ENCODE data around the gene OR6C68. TPM values are rescaled to one million over a fixed set of nuclear protein-coding genes. Genes with fewer than 3 reads are reported as not detected.
"Not testable (repeated sequence)": the region's sequence is repeated elsewhere in the genome, so short reads cannot be mapped to it uniquely, and the experiment has no call there.

OR6C68 gene
- total and polyA plus RNA-seq, 4 donors = not detected

- no peak for ATAC-seq (ENCODE audit: insufficient read depth, low FRiP score)
- H3K27ac ChIP-seq (ENCODE audit: low read depth in 1 of 2, low read length in 1 of 2) = no peak overlapping the region
- H3K36me3 ChIP-seq (ENCODE audit: control insufficient read depth in 4 of 4, insufficient read depth in 4 of 4, low read length in 4 of 4) = no peaks in the 10 kb centered on the region
- no peaks in the 10 kb centered on the region for H3K27me3 ChIP-seq (ENCODE audit: control insufficient read depth in 3 of 3, insufficient read depth in 3 of 3, low read length in 2 of 3)
- no peak for DNase-seq
- no peaks in the 10 kb centered on the region for H3K9me3 ChIP-seq (ENCODE audit: control insufficient read depth in 4 of 4, insufficient read depth in 3 of 4, low read length in 3 of 4)
- TF ChIP-seq CTCF (IDR thresholded peaks at IDR 0.05; ENCODE audit: control extremely low read depth, extremely low read depth) = no peak
- H3K4me1 ChIP-seq (ENCODE audit: control insufficient read depth in 5 of 5, insufficient read depth in 5 of 5, low read length in 5 of 5) = no peaks in the 10 kb centered on the region
- H3K4me3 ChIP-seq = no peak overlapping the region
- H3K9ac ChIP-seq (ENCODE audit: insufficient read depth in 1 of 2, low read length in 2 of 2) = no peak overlapping the region
Measured at GRCh38 chr12:55448825-55449224, 43.4 kb upstream of the OR6C68 start.

- H3K27me3 ChIP-seq (ENCODE audit: control insufficient read depth in 3 of 3, insufficient read depth in 3 of 3, low read length in 2 of 3); DNase-seq; H3K36me3 ChIP-seq (ENCODE audit: control insufficient read depth in 4 of 4, insufficient read depth in 4 of 4, low read length in 4 of 4); H3K27ac ChIP-seq (ENCODE audit: low read depth in 1 of 2, low read length in 1 of 2); H3K4me3 ChIP-seq; H3K4me1 ChIP-seq (ENCODE audit: control insufficient read depth in 5 of 5, insufficient read depth in 5 of 5, low read length in 5 of 5); ATAC-seq (ENCODE audit: insufficient read depth, low FRiP score); H3K9me3 ChIP-seq (ENCODE audit: control insufficient read depth in 4 of 4, insufficient read depth in 3 of 4, low read length in 3 of 4); H3K9ac ChIP-seq (ENCODE audit: insufficient read depth in 1 of 2, low read length in 2 of 2): not testable (repeated sequence)
- 95 to 96% methylated on average over 1 of the region's 1 CpG for WGBS, 2 donors
Measured at GRCh38 chr12:55464926-55465325, 27.3 kb upstream of the OR6C68 start.

- H3K9me3 ChIP-seq (ENCODE audit: control insufficient read depth in 4 of 4, insufficient read depth in 3 of 4, low read length in 3 of 4) = no peaks in the 10 kb centered on the region
- no peak overlapping the region for H3K4me3 ChIP-seq
- no peak overlapping the region for H3K27ac ChIP-seq (ENCODE audit: low read depth in 1 of 2, low read length in 1 of 2)
- H3K27me3 ChIP-seq (ENCODE audit: control insufficient read depth in 3 of 3, insufficient read depth in 3 of 3, low read length in 2 of 3) = no peaks in the 10 kb centered on the region
- no peaks in the 10 kb centered on the region for H3K36me3 ChIP-seq (ENCODE audit: control insufficient read depth in 4 of 4, insufficient read depth in 4 of 4, low read length in 4 of 4)
- H3K4me1 ChIP-seq (ENCODE audit: control insufficient read depth in 5 of 5, insufficient read depth in 5 of 5, low read length in 5 of 5) = no peaks in the 10 kb centered on the region
- DNase-seq (no peak), ATAC-seq (ENCODE audit: insufficient read depth, low FRiP score) (no peak)
- no peak for TF ChIP-seq CTCF (IDR thresholded peaks at IDR 0.05; ENCODE audit: control extremely low read depth, extremely low read depth)
- WGBS, 2 donors = 33 to 48% methylated on average over 2 of the region's 2 CpGs
- no peak overlapping the region for H3K9ac ChIP-seq (ENCODE audit: insufficient read depth in 1 of 2, low read length in 2 of 2)
Measured at GRCh38 chr12:55467836-55468235, 24.3 kb upstream of the OR6C68 start.

GRCh38 chr12:55469291-55469690 lies 22.9 kb upstream of the OR6C68 start:
- Histone ChIP-seq H3K27me3 (ENCODE audit: control insufficient read depth in 3 of 3, insufficient read depth in 3 of 3, low read length in 2 of 3) (no peaks in the 10 kb centered on the region), H3K9ac (ENCODE audit: insufficient read depth in 1 of 2, low read length in 2 of 2) (no peak overlapping the region), H3K9me3 (ENCODE audit: control insufficient read depth in 4 of 4, insufficient read depth in 3 of 4, low read length in 3 of 4) (no peaks in the 10 kb centered on the region), H3K4me1 (ENCODE audit: control insufficient read depth in 5 of 5, insufficient read depth in 5 of 5, low read length in 5 of 5) (no peaks in the 10 kb centered on the region), H3K4me3 (no peak overlapping the region), H3K36me3 (ENCODE audit: control insufficient read depth in 4 of 4, insufficient read depth in 4 of 4, low read length in 4 of 4) (no peaks in the 10 kb centered on the region), H3K27ac (ENCODE audit: low read depth in 1 of 2, low read length in 1 of 2) (no peak overlapping the region)
- ATAC-seq (ENCODE audit: insufficient read depth, low FRiP score) (no peak), DNase-seq (no peak)
- TF ChIP-seq CTCF (IDR thresholded peaks at IDR 0.05; ENCODE audit: control extremely low read depth, extremely low read depth) = no peak
- WGBS, 2 donors = 65 to 71% methylated on average over 2 of the region's 2 CpGs
